ENCODE results near the gene ATP13A5. TPM values are rescaled to one million over a fixed set of nuclear protein-coding genes. Genes with fewer than 3 reads are reported as not detected.

Gene ATP13A5
- total and polyA plus RNA-seq, 2 donors, result not detected

DNA sequence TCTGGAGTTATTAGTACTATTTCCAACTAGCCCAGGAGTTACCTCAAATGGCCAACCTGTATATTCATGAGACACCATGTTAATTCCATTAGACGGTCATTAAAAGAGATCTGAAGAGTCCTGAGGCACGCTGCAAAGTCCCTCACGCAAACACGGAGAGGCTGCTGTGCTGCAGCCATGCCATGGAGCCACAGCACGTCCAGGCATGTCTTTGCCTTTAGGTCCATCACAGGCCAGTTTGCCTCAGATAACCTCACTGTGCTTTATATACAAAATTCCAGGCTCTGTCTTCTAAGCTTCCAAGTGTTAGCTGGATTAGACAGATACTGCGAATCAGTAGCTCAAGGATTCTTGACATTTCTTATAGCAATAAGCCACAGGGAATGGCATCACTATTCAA lies 147.4 kb downstream of the ATP13A5 start:
- DNase-seq (ENCODE audit: extremely low spot score), result no peak
- 56% methylated on average over 6 of the region's 6 CpGs for WGBS
- H3K4me3 ChIP-seq (ENCODE audit: low read depth, low read length), result no peak overlapping the region
- H3K36me3 ChIP-seq (ENCODE audit: insufficient read depth), result no peaks in the 10 kb centered on the region
- no peak overlapping the region for H3K27ac ChIP-seq (ENCODE audit: low read depth)
- H3K4me1 ChIP-seq (ENCODE audit: insufficient read depth), result no peaks in the 10 kb centered on the region

DNA sequence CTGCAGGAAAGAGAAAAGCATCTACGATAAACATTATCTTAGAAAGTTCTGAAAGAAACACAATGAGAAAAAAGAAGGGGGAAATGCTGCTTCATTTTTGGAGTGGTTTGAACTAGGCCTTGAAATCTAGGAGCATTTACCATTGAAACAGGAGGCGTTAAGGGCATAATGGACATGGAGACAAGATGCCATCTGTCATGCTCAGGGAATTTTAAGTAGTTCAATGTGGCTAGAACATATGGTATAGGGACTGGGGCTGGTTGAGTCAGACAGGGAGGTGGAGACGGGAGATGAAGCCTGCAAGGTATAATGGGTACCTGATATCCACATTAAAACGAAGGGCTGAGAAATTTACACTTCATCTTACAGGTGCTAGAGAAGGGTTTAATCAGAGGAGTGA lies 147.9 kb downstream of the ATP13A5 start:
- Histone ChIP-seq H3K4me3 (ENCODE audit: low read depth, low read length) (no peak overlapping the region), H3K27ac (ENCODE audit: low read depth) (no peak overlapping the region), H3K4me1 (ENCODE audit: insufficient read depth) (no peaks in the 10 kb centered on the region), H3K36me3 (ENCODE audit: insufficient read depth) (no peaks in the 10 kb centered on the region)
- 80% methylated on average over 4 of the region's 4 CpGs for WGBS
- no peak for DNase-seq (ENCODE audit: extremely low spot score)

DNA sequence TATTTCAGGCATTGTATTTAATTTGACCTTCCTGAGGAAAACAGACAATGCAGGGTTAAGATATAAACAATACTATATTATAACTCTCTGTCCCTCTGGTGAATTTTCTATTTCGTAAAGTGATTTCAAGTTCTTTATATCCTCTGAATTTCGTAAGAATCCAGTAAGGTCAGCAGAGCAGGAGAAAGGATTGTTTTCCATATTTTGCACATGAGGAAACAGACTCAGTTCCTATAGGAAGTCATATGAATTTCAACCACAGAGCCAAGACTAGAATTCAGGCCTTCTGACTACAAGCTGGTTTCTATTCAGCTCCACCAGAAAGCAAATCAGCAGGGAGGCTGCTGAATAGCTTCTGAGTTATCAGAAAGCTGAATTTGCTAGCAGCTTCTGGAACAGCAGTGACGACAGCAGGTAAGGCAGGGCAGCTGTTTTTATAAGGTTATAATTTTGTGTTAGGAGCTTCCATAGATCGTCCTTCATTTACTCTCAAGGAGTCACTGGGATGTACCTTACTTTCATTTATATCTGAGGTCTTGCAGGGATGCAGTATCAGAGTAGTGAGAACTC lies 148.6 kb downstream of the ATP13A5 start:
- Histone ChIP-seq H3K4me1 (ENCODE audit: insufficient read depth) (no peaks in the 10 kb centered on the region), H3K36me3 (ENCODE audit: insufficient read depth) (no peaks in the 10 kb centered on the region), H3K4me3 (ENCODE audit: low read depth, low read length) (no peak overlapping the region), H3K27ac (ENCODE audit: low read depth) (no peak overlapping the region)
- DNase-seq (ENCODE audit: extremely low spot score), result no peak
- 82% methylated on average over 4 of the region's 4 CpGs for WGBS

DNA sequence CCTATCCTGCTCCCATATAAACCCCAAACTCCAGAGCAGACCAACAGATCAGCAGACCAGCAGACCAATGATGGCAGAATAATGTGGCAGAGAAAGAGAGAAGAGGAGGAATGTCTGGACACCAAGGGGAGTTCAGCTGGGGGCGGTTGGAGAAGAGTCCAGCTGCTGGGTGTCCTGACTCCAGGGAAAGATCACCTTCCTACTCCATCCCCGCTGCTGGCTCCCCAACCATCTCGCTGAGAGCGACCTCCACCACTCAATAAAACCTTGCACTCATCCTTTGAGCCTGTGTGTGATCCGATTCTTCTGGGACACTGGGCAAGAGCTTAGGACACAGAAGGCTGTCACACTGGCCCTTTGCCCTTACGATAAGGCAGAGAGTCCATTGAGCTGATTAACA lies 150.3 kb downstream of the ATP13A5 start:
- Histone ChIP-seq H3K36me3 (ENCODE audit: insufficient read depth) (no peaks in the 10 kb centered on the region), H3K4me3 (ENCODE audit: low read depth, low read length) (no peak overlapping the region), H3K4me1 (ENCODE audit: insufficient read depth) (no peaks in the 10 kb centered on the region), H3K27ac (ENCODE audit: low read depth) (no peak overlapping the region)
- WGBS, result 90% methylated on average over 6 of the region's 6 CpGs
- DNase-seq (ENCODE audit: extremely low spot score), result no peak

DNA sequence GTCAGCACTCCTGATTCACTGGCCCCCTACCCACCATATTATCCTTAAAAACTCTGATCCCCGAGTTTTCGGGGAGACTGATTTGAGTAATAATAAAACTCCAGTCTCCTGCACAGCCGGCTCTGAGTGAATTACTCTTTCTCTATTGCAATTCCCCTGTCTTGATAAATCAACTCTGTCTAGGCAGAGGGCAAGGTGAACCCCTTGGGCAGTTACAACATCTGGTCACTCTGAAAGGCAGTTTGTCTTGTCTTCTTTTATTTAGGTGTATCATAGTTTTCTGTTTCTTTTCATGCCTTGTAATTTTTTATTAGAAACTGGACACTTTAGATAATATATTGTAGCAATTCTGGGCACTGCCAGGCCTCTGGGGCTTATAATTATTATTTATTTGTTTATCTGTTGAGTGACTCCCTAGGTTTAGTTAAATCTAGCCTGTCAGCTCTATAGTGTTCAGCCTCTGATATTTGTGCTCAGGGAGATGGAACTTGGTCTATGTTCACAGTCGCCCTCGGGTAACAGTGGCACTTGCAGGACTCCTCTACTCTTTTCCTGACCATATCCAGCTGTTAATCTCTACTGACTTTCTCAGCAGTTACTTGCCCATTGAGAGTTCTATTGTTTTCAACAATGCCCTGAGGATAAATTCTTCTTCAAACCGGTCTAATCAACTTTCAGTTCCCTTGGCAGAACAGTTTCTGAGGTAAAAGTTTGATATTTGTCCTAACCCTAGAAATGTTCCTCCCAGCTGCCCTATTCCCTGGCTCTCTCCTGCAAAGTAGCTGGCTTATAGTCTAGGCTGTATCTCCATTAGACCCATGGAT lies 153.0 kb downstream of the ATP13A5 start:
- no peak overlapping the region for H3K27ac ChIP-seq (ENCODE audit: low read depth)
- no peaks in the 10 kb centered on the region for H3K4me1 ChIP-seq (ENCODE audit: insufficient read depth)
- H3K4me3 ChIP-seq (ENCODE audit: low read depth, low read length), result no peak overlapping the region
- no peak for DNase-seq (ENCODE audit: extremely low spot score)
- WGBS, result 86% methylated on average over 6 of the region's 6 CpGs
- no peaks in the 10 kb centered on the region for H3K36me3 ChIP-seq (ENCODE audit: insufficient read depth)

Other genes with a start within 250 kb of the ATP13A5 start
- 0.90 TPM for gene PLAAT1, start 137.5 kb downstream of the ATP13A5 start, total RNA-seq
- gene PLAAT1, start 137.5 kb downstream of the ATP13A5 start, polyA plus RNA-seq, result 0.60 TPM
- 7.7 TPM for gene ATP13A4, start 176.1 kb upstream of the ATP13A5 start, total RNA-seq
- 0.19 TPM for gene ATP13A4, start 176.1 kb upstream of the ATP13A5 start, polyA plus RNA-seq
- 106 TPM for gene OPA1, start 214.5 kb upstream of the ATP13A5 start, total RNA-seq
- gene OPA1, start 214.5 kb upstream of the ATP13A5 start, polyA plus RNA-seq, result 26.0 TPM